Measurements from ENCODE around the gene LOXL4.

LOXL4 gene

DNA sequence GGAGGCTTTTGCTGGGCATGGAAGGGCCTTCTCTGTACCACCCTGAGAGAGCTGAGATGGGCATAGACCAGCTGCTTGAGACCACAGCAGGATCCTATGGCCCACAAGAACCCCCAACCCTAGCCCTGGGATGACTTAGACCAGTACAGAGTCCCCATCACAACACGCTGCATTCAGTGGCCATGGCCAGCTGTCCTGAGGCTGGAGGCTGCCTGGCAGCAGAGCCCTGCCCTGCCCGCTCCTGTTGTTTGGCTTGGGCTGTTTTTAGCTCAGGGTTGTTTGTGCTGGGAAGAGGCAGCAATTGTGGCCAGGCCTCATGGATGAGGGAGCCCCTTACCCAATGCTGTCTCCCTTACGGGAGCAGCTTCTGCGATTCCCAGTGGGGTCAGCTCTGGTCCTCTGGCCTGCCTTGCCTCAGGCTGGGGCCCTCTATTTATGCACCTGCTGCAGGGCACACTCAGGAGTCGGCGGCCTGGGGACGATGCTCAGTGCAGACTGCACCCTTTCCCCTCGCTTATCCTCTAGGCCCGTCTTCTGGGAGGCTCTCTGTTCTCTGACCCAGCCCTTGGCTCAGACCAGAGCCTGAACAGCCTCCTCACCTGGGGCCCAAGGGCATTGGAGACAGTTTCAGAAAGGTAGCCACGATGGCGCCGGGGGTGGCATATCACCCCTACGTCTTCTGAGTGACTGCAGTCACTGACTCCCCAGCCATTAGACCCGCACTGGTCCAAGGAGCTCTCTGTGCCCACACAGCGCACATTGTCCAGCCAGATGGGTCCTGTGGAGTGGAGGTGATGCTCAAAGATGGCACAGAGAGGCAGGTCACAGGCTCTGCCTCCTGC, 6.3 kb downstream of the LOXL4 start:
- Mint-ChIP-seq H3K4me1 (no peaks in the 10 kb centered on the region), H3K4me3 (no peak overlapping the region), H3K36me3 (peaks cover 17% of the 10 kb centered on the region), H3K9me3 (no peaks in the 10 kb centered on the region), H3K27me3 (peaks cover 13% of the 10 kb centered on the region), H3K27ac (no peak overlapping the region)
- no peak for ATAC-seq

- H3K27ac Mint-ChIP-seq, result no peak overlapping the region
- H3K4me3 Mint-ChIP-seq, result no peak overlapping the region
- no peaks in the 10 kb centered on the region for H3K9me3 Mint-ChIP-seq
- no peaks in the 10 kb centered on the region for H3K4me1 Mint-ChIP-seq
- peaks cover 26% of the 10 kb centered on the region for H3K36me3 Mint-ChIP-seq
- peaks cover 4% of the 10 kb centered on the region for H3K27me3 Mint-ChIP-seq
- no peak for ATAC-seq
Observed at GRCh38 chr10:98260752-98261151, 7.2 kb downstream of the LOXL4 start.

DNA sequence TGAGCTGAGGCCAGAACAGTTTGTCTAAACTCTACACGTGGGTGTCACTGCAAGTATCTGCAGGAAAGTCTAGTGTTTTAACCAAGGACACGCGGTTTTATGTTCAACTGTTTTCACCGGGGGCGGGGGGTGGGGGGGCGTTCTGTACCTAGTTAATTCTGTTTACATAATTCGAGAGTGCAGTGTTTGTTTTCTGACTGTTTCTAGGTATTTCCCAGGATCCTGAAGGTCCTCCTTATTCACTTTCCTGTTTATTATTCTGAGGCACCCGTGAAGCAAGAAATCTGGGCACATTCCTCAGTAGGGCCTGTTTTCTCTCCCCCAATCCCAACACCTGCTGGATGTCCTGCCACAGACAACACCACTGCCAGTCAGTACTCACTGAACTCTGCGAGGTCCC, 7.6 kb downstream of the LOXL4 start:
- Mint-ChIP-seq H3K27me3 (no peaks in the 10 kb centered on the region), H3K9me3 (no peaks in the 10 kb centered on the region), H3K27ac (no peak overlapping the region), H3K4me1 (no peaks in the 10 kb centered on the region), H3K36me3 (peaks cover 31% of the 10 kb centered on the region), H3K4me3 (no peak overlapping the region)
- ATAC-seq, result no peak

- Mint-ChIP-seq H3K4me1 (no peaks in the 10 kb centered on the region), H3K27me3 (no peaks in the 10 kb centered on the region), H3K4me3 (no peak overlapping the region), H3K9me3 (no peaks in the 10 kb centered on the region), H3K36me3 (peaks cover 31% of the 10 kb centered on the region), H3K27ac (no peak overlapping the region)
- no peak for ATAC-seq
Observed at GRCh38 chr10:98259606-98260315, 8.2 kb downstream of the LOXL4 start.

DNA sequence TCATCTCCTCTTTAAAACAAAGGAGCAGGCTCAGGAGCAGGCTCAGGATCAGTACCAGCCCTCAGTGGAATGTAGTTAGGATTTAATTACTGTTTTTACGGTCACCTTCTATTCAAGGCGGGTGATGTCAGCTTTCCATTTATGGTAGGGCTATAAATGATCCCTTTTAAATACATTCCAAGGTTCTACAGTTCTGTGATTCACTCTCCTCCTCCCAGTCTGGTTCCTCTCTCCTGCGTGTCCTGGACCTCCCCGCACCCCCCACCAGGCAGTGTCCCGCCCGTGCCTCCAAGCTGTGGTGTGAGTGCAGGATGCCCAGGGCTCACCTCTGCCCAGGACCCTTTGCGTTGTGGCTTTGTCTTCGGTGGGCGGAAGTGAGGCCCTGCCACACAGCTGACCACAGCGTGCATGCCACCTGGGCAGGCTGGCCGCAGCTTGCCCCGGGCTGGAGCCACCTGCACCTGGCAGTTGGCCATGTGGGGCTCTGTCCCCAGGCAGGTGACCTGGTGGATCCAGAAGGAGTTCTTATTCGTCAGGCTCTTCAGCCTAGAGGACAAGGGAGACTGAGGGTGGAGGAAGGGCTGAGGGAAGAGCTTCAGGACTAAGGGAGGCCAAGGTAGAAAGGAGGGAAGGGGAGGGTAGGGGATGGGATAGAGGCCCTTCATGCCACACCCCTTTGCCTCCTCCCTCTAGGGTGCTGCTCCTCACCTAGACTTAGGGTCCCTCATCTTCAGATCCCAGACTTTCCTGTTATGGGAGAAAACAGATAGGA, 9.1 kb downstream of the LOXL4 start:
- Mint-ChIP-seq H3K27ac (no peak overlapping the region), H3K27me3 (no peaks in the 10 kb centered on the region), H3K9me3 (no peaks in the 10 kb centered on the region), H3K36me3 (peaks cover 38% of the 10 kb centered on the region), H3K4me1 (no peaks in the 10 kb centered on the region), H3K4me3 (no peak overlapping the region)
- no peak for ATAC-seq

DNA sequence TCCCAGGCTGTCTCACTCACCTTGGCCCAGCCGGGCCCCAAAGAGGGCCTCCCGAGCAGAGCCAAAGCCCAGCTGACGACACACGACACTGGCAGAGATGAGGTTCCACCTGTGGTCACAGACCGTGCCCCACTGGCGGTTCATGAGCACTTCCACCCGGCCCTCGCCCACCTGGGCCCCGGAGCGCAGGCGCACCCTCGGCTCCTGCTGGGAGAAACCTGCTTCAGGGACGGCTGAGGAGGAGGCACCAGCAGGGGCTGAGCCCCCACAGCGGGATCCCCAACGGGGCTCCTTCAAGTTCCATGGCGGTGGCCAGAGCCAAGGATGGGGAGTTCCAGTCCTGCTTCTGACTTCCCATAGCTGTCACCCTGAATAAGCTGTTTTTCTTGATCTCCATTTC, 10.0 kb downstream of the LOXL4 start:
- no peak for ATAC-seq
- Mint-ChIP-seq H3K4me3 (no peak overlapping the region), H3K9me3 (no peaks in the 10 kb centered on the region), H3K36me3 (peaks cover 38% of the 10 kb centered on the region), H3K27ac (no peak overlapping the region), H3K27me3 (no peaks in the 10 kb centered on the region), H3K4me1 (no peaks in the 10 kb centered on the region)

DNA sequence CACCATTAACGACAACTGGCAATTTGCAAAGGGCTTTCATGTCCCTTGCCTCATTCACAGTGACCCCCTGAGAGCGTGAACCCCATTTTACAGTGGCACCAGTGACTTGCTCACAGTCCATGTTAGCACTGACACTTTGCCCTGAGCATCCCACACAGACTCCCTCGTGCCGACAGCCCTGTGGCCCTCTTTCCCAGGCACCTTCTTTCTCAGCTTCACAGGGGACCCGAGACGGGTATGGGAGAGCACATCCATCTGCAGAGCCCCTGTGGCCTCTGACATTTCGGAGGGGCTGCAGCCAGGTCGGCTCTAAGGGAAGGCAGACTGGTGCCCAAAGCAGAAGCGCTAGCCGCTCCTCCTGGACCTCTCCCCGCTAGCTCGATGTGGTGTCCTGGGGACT, 10.8 kb downstream of the LOXL4 start:
- no peak for ATAC-seq
- Mint-ChIP-seq H3K27ac (no peak overlapping the region), H3K4me1 (no peaks in the 10 kb centered on the region), H3K36me3 (peaks cover 38% of the 10 kb centered on the region), H3K4me3 (no peak overlapping the region), H3K27me3 (no peaks in the 10 kb centered on the region), H3K9me3 (no peaks in the 10 kb centered on the region)

DNA sequence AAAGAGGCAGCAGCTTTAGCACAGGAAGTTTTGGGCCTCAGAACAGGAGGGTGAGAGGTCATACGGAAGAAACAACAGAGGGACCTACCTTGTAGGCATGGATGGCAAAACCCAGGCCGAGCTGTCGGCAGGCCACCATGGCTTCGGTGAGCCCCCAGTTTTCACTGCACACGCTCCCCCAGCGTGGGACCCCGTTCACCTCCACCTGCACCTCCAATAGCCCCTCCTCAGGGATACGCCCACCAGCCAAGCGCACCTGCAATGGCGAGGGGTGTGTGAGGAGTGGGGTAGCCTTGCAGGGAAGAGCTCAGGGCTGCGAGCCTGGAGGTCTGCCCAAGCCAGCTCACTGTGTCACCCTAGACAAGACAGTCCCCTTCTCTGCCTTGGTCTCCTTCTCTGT, 11.3 kb downstream of the LOXL4 start:
- H3K27me3 Mint-ChIP-seq, result no peaks in the 10 kb centered on the region
- ATAC-seq, result no peak
- no peaks in the 10 kb centered on the region for H3K9me3 Mint-ChIP-seq
- no peaks in the 10 kb centered on the region for H3K4me1 Mint-ChIP-seq
- H3K36me3 Mint-ChIP-seq, result peaks cover 43% of the 10 kb centered on the region
- H3K27ac Mint-ChIP-seq, result no peak overlapping the region
- no peak overlapping the region for H3K4me3 Mint-ChIP-seq

- Mint-ChIP-seq H3K4me3 (no peak overlapping the region), H3K9me3 (no peaks in the 10 kb centered on the region), H3K36me3 (peaks cover 45% of the 10 kb centered on the region), H3K27me3 (no peaks in the 10 kb centered on the region), H3K4me1 (no peaks in the 10 kb centered on the region), H3K27ac (no peak overlapping the region)
- ATAC-seq, result no peak
Observed at GRCh38 chr10:98255146-98255877, 12.7 kb downstream of the LOXL4 start.

GRCh38 chr10:98254234-98254974, 13.6 kb downstream of the LOXL4 start:
- no peaks in the 10 kb centered on the region for H3K4me1 Mint-ChIP-seq
- H3K36me3 Mint-ChIP-seq, result peaks cover 54% of the 10 kb centered on the region
- H3K9me3 Mint-ChIP-seq, result no peaks in the 10 kb centered on the region
- H3K27me3 Mint-ChIP-seq, result no peaks in the 10 kb centered on the region
- H3K27ac Mint-ChIP-seq, result no peak overlapping the region
- ATAC-seq, result no peak
- no peak overlapping the region for H3K4me3 Mint-ChIP-seq

- no peaks in the 10 kb centered on the region for H3K4me1 Mint-ChIP-seq
Observed at GRCh38 chr10:98253499-98253898, 14.5 kb downstream of the LOXL4 start.

GRCh38 chr10:98252464-98252863, 15.5 kb downstream of the LOXL4 start:
- Mint-ChIP-seq H3K27me3 (no peaks in the 10 kb centered on the region), H3K9me3 (no peaks in the 10 kb centered on the region), H3K36me3 (peaks cover 71% of the 10 kb centered on the region), H3K27ac (no peak overlapping the region), H3K4me3 (no peak overlapping the region), H3K4me1 (no peaks in the 10 kb centered on the region)
- ATAC-seq, result no peak

More at GRCh38 chr10:98253499-98253898, 14.5 kb downstream of the LOXL4 start:
- Mint-ChIP-seq H3K36me3 (peaks cover 63% of the 10 kb centered on the region), H3K27me3 (no peaks in the 10 kb centered on the region), H3K27ac (no peak overlapping the region), H3K9me3 (no peaks in the 10 kb centered on the region), H3K4me3 (no peak overlapping the region)
- no peak for ATAC-seq

GRCh38 chr10:98251399-98251798, 16.6 kb downstream of the LOXL4 start:
- Mint-ChIP-seq H3K4me1 (no peaks in the 10 kb centered on the region), H3K27ac (no peak overlapping the region), H3K9me3 (no peaks in the 10 kb centered on the region), H3K27me3 (no peaks in the 10 kb centered on the region), H3K36me3 (peaks cover 70% of the 10 kb centered on the region), H3K4me3 (no peak overlapping the region)
- ATAC-seq, result no peak

DNA sequence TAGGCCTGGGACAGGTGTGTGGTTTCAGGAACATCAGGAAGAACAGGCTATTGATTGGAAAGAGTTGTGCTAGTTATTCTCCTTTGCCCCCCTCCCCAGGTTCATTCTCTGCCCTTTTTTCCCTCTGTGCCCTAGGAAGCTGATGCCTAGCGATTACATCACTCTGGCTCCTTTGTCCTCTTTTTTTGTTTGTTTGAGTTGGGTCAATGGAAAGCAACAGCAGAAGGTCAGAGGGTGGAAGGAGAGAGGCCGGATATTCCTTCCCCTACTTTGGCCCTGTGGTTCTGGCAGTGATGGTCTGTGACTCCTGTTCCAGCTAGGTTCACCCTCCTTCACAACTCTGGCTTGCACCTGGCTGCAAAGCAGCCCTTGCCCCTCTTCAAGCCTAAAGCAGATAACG, 18.9 kb downstream of the LOXL4 start:
- Mint-ChIP-seq H3K9me3 (no peaks in the 10 kb centered on the region), H3K36me3 (peaks cover 74% of the 10 kb centered on the region), H3K27ac (no peak overlapping the region), H3K27me3 (no peaks in the 10 kb centered on the region), H3K4me1 (no peaks in the 10 kb centered on the region), H3K4me3 (no peak overlapping the region)
- ATAC-seq, result no peak
